ENCODE data around the gene OBP2A. TPM values are rescaled to one million over a fixed set of nuclear protein-coding genes. Genes with fewer than 3 reads are reported as not detected.
"Not testable (repeated sequence)": the region's sequence is repeated elsewhere in the genome, so short reads cannot be mapped to it uniquely, and the experiment has no call there.

Gene OBP2A
- total RNA-seq, 1 donor from 2014 or later, result not detected

- no peak for DNase-seq (ENCODE audit: low spot score)
These were observed 19.0 kb upstream of the OBP2A start for GRCh38 chr9:135526730-135527571.

GRCh38 chr9:135528842-135529435 is 17.0 kb upstream of the OBP2A start:
- not testable (repeated sequence) for DNase-seq (ENCODE audit: low spot score)

GRCh38 chr9:135530146-135530545 is 15.8 kb upstream of the OBP2A start:
- no peak for DNase-seq (ENCODE audit: low spot score)

GRCh38 chr9:135531096-135531495 is 14.8 kb upstream of the OBP2A start:
- DNase-seq (ENCODE audit: low spot score), result no peak

GRCh38 chr9:135533113-135533512 is 12.8 kb upstream of the OBP2A start:
- no peak for DNase-seq (ENCODE audit: low spot score)

GRCh38 chr9:135533674-135534073 is 12.3 kb upstream of the OBP2A start:
- DNase-seq (ENCODE audit: low spot score), result no peak

- not testable (repeated sequence) for DNase-seq (ENCODE audit: low spot score)
These were observed 11.7 kb upstream of the OBP2A start for GRCh38 chr9:135534192-135534711.

GRCh38 chr9:135534826-135535225 is 11.1 kb upstream of the OBP2A start:
- DNase-seq (ENCODE audit: low spot score), result not testable (repeated sequence)

- not testable (repeated sequence) for DNase-seq (ENCODE audit: low spot score)
These were observed 10.3 kb upstream of the OBP2A start for GRCh38 chr9:135535631-135536030.

- no peak for DNase-seq (ENCODE audit: low spot score)
These were observed 9.7 kb upstream of the OBP2A start for GRCh38 chr9:135536216-135536615.

GRCh38 chr9:135543262-135543894 is 2.5 kb upstream of the OBP2A start:
- DNase-seq (ENCODE audit: low spot score), result not testable (repeated sequence)

GRCh38 chr9:135544981-135545635 is 818 bp upstream of the OBP2A start:
- DNase-seq (ENCODE audit: low spot score), result no peak

GRCh38 chr9:135546792-135547617 is 1.1 kb downstream of the OBP2A start:
- not testable (repeated sequence) for DNase-seq (ENCODE audit: low spot score)

- no peak for DNase-seq (ENCODE audit: low spot score)
These were observed 2.1 kb downstream of the OBP2A start for GRCh38 chr9:135547756-135548736.

- DNase-seq (ENCODE audit: low spot score), result not testable (repeated sequence)
These were observed 3.8 kb downstream of the OBP2A start for GRCh38 chr9:135549478-135550343.

- DNase-seq (ENCODE audit: low spot score), result no peak
These were observed 4.5 kb downstream of the OBP2A start for GRCh38 chr9:135550344-135550918.

GRCh38 chr9:135551031-135551430 is 5.1 kb downstream of the OBP2A start:
- DNase-seq (ENCODE audit: low spot score), result no peak

GRCh38 chr9:135551456-135551855 is 5.5 kb downstream of the OBP2A start:
- no peak for DNase-seq (ENCODE audit: low spot score)

Measured in mucosa of gallbladder (tissue), 1 donor.